IMR-90 (cell line): Measurements from ENCODE around the gene CDKN1C. TPM values are rescaled to one million over a fixed set of nuclear protein-coding genes. Genes with fewer than 3 reads are reported as not detected.

ENCODE experiments used
- ATAC-seq: fragments of 200-7000 bp; cut with Tn5 transposase; 2 replicates; pipeline ENCODE4 v1.9.1; 2020; ENCODE audit warnings: low read depth, mild to moderate bottlenecking, moderate library complexity
- BruUV-seq: library from RNA; stranded (reverse); fragments of 400-500 nt; replicated peaks from 2 replicates; lab custom pipeline; 2021; lab: Mats Ljungman, UMichigan
- CTCF ChIA-PET: fragments of 300-600 bp; formaldehyde crosslinking; extraction: SDS; loops from one replicate; lab custom pipeline; 2021; ENCODE audit warnings: antibody characterized with exemption; lab: Yijun Ruan, JAX
- POLR2A ChIA-PET: fragments of 300-600 bp; sonication (Branson Sonifier 250); formaldehyde crosslinking; loops from one replicate; lab custom pipeline; 2022; ENCODE audit warnings: antibody characterized with exemption; ENCODE audit not compliant: unreplicated experiment; lab: Charles Lee
- DNase-seq: peaks from one replicate; pipeline ENCODE4 v3.0.0; 2013
- H2AFZ ChIP-seq: replicated peaks from 2 replicates; pipeline ENCODE3; 2013; ENCODE audit warnings: low read length, mild to moderate bottlenecking; ENCODE audit not compliant: poor library complexity
- H2AK5ac ChIP-seq: 2 replicates; pipeline ENCODE4 v1.6.1; 2013; ENCODE audit warnings: low read depth, low read length, inconsistent platforms
- H2AK9ac ChIP-seq: replicated peaks from 2 replicates; pipeline ENCODE3; 2013; ENCODE audit warnings: mild to moderate bottlenecking, low read depth, low read length, moderate library complexity; ENCODE audit not compliant: poor library complexity
- H2BK120ac ChIP-seq: 2 replicates; pipeline ENCODE4 v1.6.1; 2013; ENCODE audit warnings: low read depth, low read length, inconsistent platforms
- H2BK15ac ChIP-seq: 3 replicates; pipeline ENCODE4 v1.6.1; 2013; ENCODE audit warnings: low read depth, low read length, inconsistent platforms
- H2BK20ac ChIP-seq: 2 replicates; pipeline ENCODE4 v1.6.1; 2013; ENCODE audit warnings: low read depth, mild to moderate bottlenecking, inconsistent platforms, low read length, moderate library complexity
- H2BK5ac ChIP-seq: 2 replicates; pipeline ENCODE4 v1.6.1; 2013; ENCODE audit warnings: mild to moderate bottlenecking, low read depth, low read length, inconsistent platforms; ENCODE audit not compliant: poor library complexity, severe bottlenecking
- H3K14ac ChIP-seq: replicated peaks from 2 replicates; pipeline ENCODE4 v1.6.1; 2013; ENCODE audit warnings: low read depth, low read length, inconsistent platforms
- H3K18ac ChIP-seq: 2 replicates; pipeline ENCODE4 v1.6.1; 2013; ENCODE audit warnings: low read depth, low read length, control low read depth
- H3K23ac ChIP-seq: 2 replicates; pipeline ENCODE4 v1.6.1; 2013; ENCODE audit warnings: low read depth, low read length, inconsistent platforms
- H3K27ac ChIP-seq: 2 replicates; pipeline ENCODE4 v1.5.1; 2013; ENCODE audit warnings: mild to moderate bottlenecking, control low read depth, low read length; ENCODE audit not compliant: insufficient read depth
- H3K27me3 ChIP-seq: 2 replicates; pipeline ENCODE4 v1.6.1; 2013; ENCODE audit warnings: low read length; ENCODE audit not compliant: control insufficient read depth, insufficient read depth
- H3K36me3 ChIP-seq: 2 replicates; pipeline ENCODE4 v1.6.1; 2013; ENCODE audit warnings: low read length, mixed read lengths; ENCODE audit not compliant: control insufficient read depth, insufficient read depth
- H3K4ac ChIP-seq: 2 replicates; pipeline ENCODE4 v1.6.1; 2013; ENCODE audit warnings: low read depth, low read length, inconsistent platforms
- H3K4me1 ChIP-seq: 2 replicates; pipeline ENCODE4 v1.6.1; 2013; ENCODE audit warnings: low read length, mixed read lengths; ENCODE audit not compliant: control insufficient read depth, insufficient read depth
- H3K4me2 ChIP-seq: 2 replicates; pipeline ENCODE4 v1.6.1; 2013; ENCODE audit warnings: low read depth, mild to moderate bottlenecking, control low read depth, low read length, moderate library complexity
- H3K4me3 ChIP-seq: 2 replicates; pipeline ENCODE4 v1.5.1; 2013; ENCODE audit warnings: low read depth, mild to moderate bottlenecking, control low read depth, low read length, moderate library complexity; ENCODE audit not compliant: insufficient read depth
- H3K56ac ChIP-seq: 2 replicates; pipeline ENCODE4 v1.6.1; 2013; ENCODE audit warnings: low read length, inconsistent platforms; ENCODE audit not compliant: insufficient read depth; ENCODE audit errors: extremely low read depth
- H3K79me1 ChIP-seq, 2 experiments: 2 replicates each; pipeline ENCODE4 v1.6.1; 2013; ENCODE audit warnings: low read length in 2 of 2, inconsistent platforms in 1 of 2, low read depth in 1 of 2
- H3K9ac ChIP-seq: 2 replicates; pipeline ENCODE4 v1.6.1; 2013; ENCODE audit warnings: low read depth, low read length, control low read depth
- H3K9me1 ChIP-seq: 2 replicates; pipeline ENCODE4 v1.6.1; 2013; ENCODE audit warnings: low read length, inconsistent platforms; ENCODE audit not compliant: insufficient read depth
- H3K9me3 ChIP-seq: 2 replicates; pipeline ENCODE4 v1.6.1; 2013; ENCODE audit warnings: low read length; ENCODE audit not compliant: control insufficient read depth, insufficient read depth
- H4K20me1 ChIP-seq: 2 replicates; pipeline ENCODE4 v1.6.1; 2013; ENCODE audit warnings: low read length, inconsistent platforms; ENCODE audit not compliant: insufficient read depth
- H4K5ac ChIP-seq: 2 replicates; pipeline ENCODE4 v1.6.1; 2013; ENCODE audit warnings: mild to moderate bottlenecking, low read depth, low read length, control low read depth
- H4K8ac ChIP-seq, 2 experiments: 2 replicates each; pipeline ENCODE4 v1.6.1; 2013; ENCODE audit warnings: low read depth in 2 of 2, low read length in 2 of 2, control low read depth in 1 of 2, inconsistent platforms in 1 of 2
- H4K91ac ChIP-seq: 2 replicates; pipeline ENCODE4 v1.6.1; 2013; ENCODE audit warnings: low read depth, low read length, inconsistent platforms; ENCODE audit not compliant: insufficient read depth
- BHLHE40 ChIP-seq: fragments of 150-350 bp; IDR thresholded peaks from 2 replicates; pipeline ENCODE4 v1.6.1; 2016; ENCODE audit warnings: mild to moderate bottlenecking, low read depth, low read length
- CEBPB ChIP-seq: IDR thresholded peaks from 2 replicates; pipeline ENCODE4 v1.6.1; 2012; ENCODE audit warnings: low read depth, low read length, improper control_type of control experiment
- CHD1 ChIP-seq: IDR thresholded peaks from 2 replicates; pipeline ENCODE4 v1.6.1; 2012; ENCODE audit warnings: low read depth, low read length, improper control_type of control experiment
- ELK1 ChIP-seq: fragments of 150-350 bp; IDR thresholded peaks from 2 replicates; pipeline ENCODE4 v1.6.1; 2016; ENCODE audit warnings: low read depth, mild to moderate bottlenecking, low read length, moderate library complexity, borderline replicate concordance
- FOS ChIP-seq: fragments of 150-350 bp; IDR thresholded peaks from 2 replicates; pipeline ENCODE4 v1.6.1; 2016; ENCODE audit warnings: low read depth, low read length
- MAFK ChIP-seq: IDR thresholded peaks from 2 replicates; pipeline ENCODE4 v1.6.1; 2012; ENCODE audit warnings: low read depth, low read length, improper control_type of control experiment
- MAZ ChIP-seq: IDR thresholded peaks from 2 replicates; pipeline ENCODE4 v1.6.1; 2012; ENCODE audit warnings: low read depth, mild to moderate bottlenecking, low read length, improper control_type of control experiment, moderate library complexity, borderline replicate concordance
- MXI1 ChIP-seq: IDR thresholded peaks from 2 replicates; pipeline ENCODE4 v1.6.1; 2012; ENCODE audit warnings: low read depth, mild to moderate bottlenecking, low read length, moderate library complexity, borderline replicate concordance
- NFE2L2 ChIP-seq: fragments of 150-350 bp; IDR thresholded peaks from 2 replicates; pipeline ENCODE4 v1.6.1; 2016; ENCODE audit warnings: low read depth, mild to moderate bottlenecking, low read length
- POLR2A ChIP-seq: IDR thresholded peaks from 2 replicates; pipeline ENCODE4 v1.6.1; 2012; ENCODE audit warnings: mild to moderate bottlenecking, low read depth, low read length
- RAD21 ChIP-seq: IDR thresholded peaks from 2 replicates; pipeline ENCODE4 v1.6.1; 2012; ENCODE audit warnings: low read length, improper control_type of control experiment
- RFX5 ChIP-seq: IDR thresholded peaks from 2 replicates; pipeline ENCODE4 v1.8.0; 2012; ENCODE audit warnings: low read depth, mild to moderate bottlenecking, low read length, moderate library complexity
- SMC3 ChIP-seq: fragments of 150-350 bp; IDR thresholded peaks from 2 replicates; pipeline ENCODE4 v1.6.1; 2016; ENCODE audit warnings: low read depth, mild to moderate bottlenecking, antibody characterized with exemption, low read length, moderate library complexity
- USF2 ChIP-seq: fragments of 150-350 bp; IDR thresholded peaks from 2 replicates; pipeline ENCODE4 v1.6.1; 2017; ENCODE audit warnings: mild to moderate bottlenecking, antibody characterized with exemption, low read length, low read depth
- WGBS, 2 experiments: methylation state at CpG; one replicate each; pipeline versions ENCODE4 v1.1.5 to v1.1.7; 2013; ENCODE audit warnings: missing lambda C conversion rate in 2 of 2; ENCODE audit not compliant: insufficient read length in 1 of 2; ENCODE audit errors: extremely low coverage in 2 of 2; 5-methylcytosine and 5-hydroxymethylcytosine counted together
- dilution Hi-C: fragments of 300-500 bp; cut with HindIII; formaldehyde crosslinking; loops from one replicate; pipeline ENCODE4 v1.14.3; 2018; ENCODE audit warnings: low sequenced_read_pairs; ENCODE audit not compliant: unreplicated experiment
- in situ Hi-C: fragments of 300-500 bp; cut with MboI; formaldehyde crosslinking; loops from 3 replicates; pipeline ENCODE4 v1.14.3; 2019; ENCODE audit warnings: low sequenced_read_pairs, inconsistent platforms, mixed read lengths
- intact Hi-C: fragments of 100-400 bp; cut with micrococcal nuclease; formaldehyde crosslinking; loops from 2 replicates; pipeline ENCODE4 v1.10.0; 2022
- polyA plus RNA-seq, 3 experiments: library from polyadenylated mRNA; depleted of rRNA; stranded (reverse); fragments of >200 nt; gene quantifications; 2 replicates each; pipeline ENCODE4 v1.2.3, GENCODE V29; 2012; ENCODE audit warnings: low replicate concordance in 1 of 3
- total RNA-seq: library from RNA; depleted of rRNA; stranded (reverse); fragments of >200 nt; gene quantifications from 2 replicates; pipeline ENCODE4 v1.2.3, GENCODE V29; 2012
- TF ChIP-seq, protein P1 (sequence below): conservative IDR thresholded peaks from 2 replicates; pipeline ENCODE4 v1.5.1; 2012; ENCODE audit warnings: mild to moderate bottlenecking, low read depth, low read length, improper control_type of control experiment

The CDKN1C gene
- total and polyA plus RNA-seq, 2 of the 4 experiments (the other 2 are of a cell fraction) = 1.6 to 3.0 TPM

DNA sequence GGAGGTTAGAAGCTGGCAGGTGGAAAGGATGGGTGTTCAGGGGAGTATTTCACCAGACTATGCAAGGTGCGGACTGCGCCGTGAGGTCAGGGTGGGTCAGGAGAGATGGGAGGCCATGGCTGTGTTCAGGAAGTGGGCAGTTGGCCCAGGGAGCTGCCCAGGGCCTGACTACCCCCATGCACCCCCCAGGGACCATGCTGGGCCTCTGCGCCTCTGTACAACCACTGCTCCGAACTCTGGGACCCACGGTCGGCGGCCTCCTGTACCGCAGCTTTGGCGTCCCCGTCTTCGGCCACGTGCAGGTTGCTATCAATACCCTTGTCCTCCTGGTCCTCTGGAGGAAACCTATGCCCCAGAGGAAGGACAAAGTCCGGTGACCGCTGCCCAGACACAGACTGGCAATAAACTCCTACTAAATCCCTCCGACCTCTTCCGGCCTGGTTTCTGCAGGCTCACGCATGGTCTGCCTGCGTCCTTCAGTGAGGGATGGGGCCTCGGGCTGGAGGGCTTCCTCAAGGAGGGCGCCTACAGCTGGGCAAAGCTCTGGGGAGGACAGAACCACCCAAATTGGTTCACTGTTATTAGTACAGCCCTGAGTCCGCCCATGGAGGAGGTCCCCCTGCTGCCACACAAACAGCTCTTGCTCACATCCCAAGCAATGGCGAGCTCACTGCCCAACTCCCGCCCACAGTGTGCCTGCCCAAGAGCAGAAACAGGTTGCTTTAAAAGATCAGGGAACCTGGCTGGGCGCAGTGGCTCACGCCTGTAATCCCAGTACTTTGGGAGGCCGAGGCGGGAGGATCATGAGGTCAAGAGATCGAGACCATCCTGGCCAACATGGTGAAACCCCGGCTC, 39.5 kb upstream of the CDKN1C start:
- ChIA-PET CTCF (no interaction called here), POLR2A (interaction anchor here (0.6 kb wide), 1 partner anchor 459 kb away, joined by 10 read pairs; no protein-coding TSS in a partner anchor)
- DNase-seq = no peak
- H2AK9ac ChIP-seq = no peak overlapping the region
- no peak overlapping the region for H4K91ac ChIP-seq
- 99% methylated on average over 15 of the region's 30 CpGs; no CpG with 5 or more reads in 1 of the 2 experiments for WGBS, 2 experiments
- no peak overlapping the region for H3K14ac ChIP-seq
- H2BK20ac ChIP-seq = no peak overlapping the region
- no peak overlapping the region for H2AK5ac ChIP-seq
- H3K36me3 ChIP-seq = no peaks in the 10 kb centered on the region
- H3K9me3 ChIP-seq = no peaks in the 10 kb centered on the region
- H3K4me1 ChIP-seq = peaks cover 11% of the 10 kb centered on the region
- H3K4me3 ChIP-seq = no peak overlapping the region
- no peak overlapping the region for H3K9ac ChIP-seq
- H3K79me1 ChIP-seq = peaks cover 6 to 31% of the 10 kb centered on the region in 2 experiments; a peak in 3 of 4 replicates
- H2BK120ac ChIP-seq = no peak overlapping the region
- dilution Hi-C loops (no loop called here), in situ Hi-C loops (no loop called here), intact Hi-C loops (no loop called here)
- H2BK15ac ChIP-seq = no peak overlapping the region
- H4K8ac ChIP-seq = no peak overlapping the region
- ATAC-seq = no peak
- no peak overlapping the region for H3K23ac ChIP-seq
- no peak overlapping the region for H3K4ac ChIP-seq
- H3K9me1 ChIP-seq = peaks cover 13% of the 10 kb centered on the region
- H2AFZ ChIP-seq = no peak overlapping the region
- H3K56ac ChIP-seq = no peak overlapping the region
- H4K20me1 ChIP-seq = peaks cover 23% of the 10 kb centered on the region
- H3K27me3 ChIP-seq = no peaks in the 10 kb centered on the region
- H4K5ac ChIP-seq = no peak overlapping the region
- H2BK5ac ChIP-seq = no peak overlapping the region
- no TSS peak for BruUV-seq
- no peak overlapping the region for H3K4me2 ChIP-seq
- no peak overlapping the region for H3K27ac ChIP-seq
- H3K18ac ChIP-seq = no peak overlapping the region
- TF ChIP-seq USF2 (no peak), BHLHE40 (no peak), CHD1 (no peak), MAFK (no peak), CEBPB (no peak), ELK1 (no peak), RAD21 (no peak), POLR2A (no peak), NFE2L2 (no peak), MAZ (no peak), RFX5 (no peak), FOS (no peak), MXI1 (no peak), SMC3 (no peak)
- TF ChIP-seq, protein P1, sequence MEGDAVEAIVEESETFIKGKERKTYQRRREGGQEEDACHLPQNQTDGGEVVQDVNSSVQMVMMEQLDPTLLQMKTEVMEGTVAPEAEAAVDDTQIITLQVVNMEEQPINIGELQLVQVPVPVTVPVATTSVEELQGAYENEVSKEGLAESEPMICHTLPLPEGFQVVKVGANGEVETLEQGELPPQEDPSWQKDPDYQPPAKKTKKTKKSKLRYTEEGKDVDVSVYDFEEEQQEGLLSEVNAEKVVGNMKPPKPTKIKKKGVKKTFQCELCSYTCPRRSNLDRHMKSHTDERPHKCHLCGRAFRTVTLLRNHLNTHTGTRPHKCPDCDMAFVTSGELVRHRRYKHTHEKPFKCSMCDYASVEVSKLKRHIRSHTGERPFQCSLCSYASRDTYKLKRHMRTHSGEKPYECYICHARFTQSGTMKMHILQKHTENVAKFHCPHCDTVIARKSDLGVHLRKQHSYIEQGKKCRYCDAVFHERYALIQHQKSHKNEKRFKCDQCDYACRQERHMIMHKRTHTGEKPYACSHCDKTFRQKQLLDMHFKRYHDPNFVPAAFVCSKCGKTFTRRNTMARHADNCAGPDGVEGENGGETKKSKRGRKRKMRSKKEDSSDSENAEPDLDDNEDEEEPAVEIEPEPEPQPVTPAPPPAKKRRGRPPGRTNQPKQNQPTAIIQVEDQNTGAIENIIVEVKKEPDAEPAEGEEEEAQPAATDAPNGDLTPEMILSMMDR = no peak
